Neural cell (in vitro differentiated cells): ENCODE data around the gene CASTOR1. TPM values are rescaled to one million over a fixed set of nuclear protein-coding genes. Genes with fewer than 3 reads are reported as not detected.
A peak's percentile ranks its signal among the peaks of the same experiment; 100 is the strongest.

Experiments
- H2AFZ ChIP-seq: fragments of 200-600, 300-800 bp; sonication (generic), shearing (Covaris generic); 2 replicates; pipeline ENCODE4 v1.6.0; 2014; ENCODE audit warnings: low read depth, mild to moderate bottlenecking, antibody characterized with exemption, low read length, moderate library complexity
- H3F3A ChIP-seq: fragments of 200-600 bp; shearing (Covaris generic); 2 replicates; pipeline ENCODE4 v1.6.1; 2016; ENCODE audit warnings: mild to moderate bottlenecking, moderate library complexity, mixed read lengths, antibody characterized with exemption, low read length; ENCODE audit not compliant: insufficient read depth, poor library complexity, severe bottlenecking
- H3K27ac ChIP-seq: fragments of 200-600, 300-800 bp; sonication (generic), shearing (Covaris generic); 2 replicates; pipeline ENCODE4 v1.5.1; 2014; ENCODE audit warnings: mild to moderate bottlenecking, low read length, moderate library complexity
- H3K27me3 ChIP-seq: fragments of 300-800, 200-600 bp; sonication (generic), shearing (Covaris generic); 2 replicates; pipeline ENCODE4 v1.6.0; 2014; ENCODE audit warnings: mild to moderate bottlenecking, low read depth, low read length, moderate library complexity; ENCODE audit not compliant: insufficient read depth
- H3K36me3 ChIP-seq: fragments of 300-800, 200-600 bp; sonication (generic), shearing (Covaris generic); 2 replicates; pipeline ENCODE4 v1.5.1; 2014; ENCODE audit warnings: mild to moderate bottlenecking, antibody characterized with exemption, low read length, moderate library complexity; ENCODE audit not compliant: insufficient read depth
- H3K4me2 ChIP-seq: fragments of 300-800, 200-600 bp; sonication (generic), shearing (Covaris generic); 2 replicates; pipeline ENCODE4 v1.6.0; 2014; ENCODE audit warnings: mild to moderate bottlenecking, low read length
- H3K4me3 ChIP-seq: fragments of 300-800, 200-600 bp; sonication (generic), shearing (Covaris generic); 2 replicates; pipeline ENCODE4 v1.5.1; 2014; ENCODE audit warnings: mild to moderate bottlenecking, low read length, moderate library complexity
- H3K79me2 ChIP-seq: fragments of 200-600 bp; shearing (Covaris generic); replicated peaks from 2 replicates; pipeline ENCODE4 v1.6.0; 2014; ENCODE audit warnings: mild to moderate bottlenecking, low read length, moderate library complexity; ENCODE audit not compliant: insufficient read depth
- H3K9ac ChIP-seq: fragments of 300-800, 200-600 bp; sonication (generic), shearing (Covaris generic); 2 replicates; pipeline ENCODE4 v1.6.1; 2016; ENCODE audit warnings: mild to moderate bottlenecking, low read length, mixed read lengths
- H3K9me2 ChIP-seq: fragments of 200-600 bp; shearing (Covaris generic); 2 replicates; pipeline ENCODE4 v1.6.1; 2016; ENCODE audit warnings: mild to moderate bottlenecking, low read length, mixed read lengths; ENCODE audit not compliant: insufficient read depth
- H3K9me3 ChIP-seq: fragments of 200-600, 300-800 bp; sonication (generic), shearing (Covaris generic); 2 replicates; pipeline ENCODE4 v1.6.1; 2016; ENCODE audit warnings: mild to moderate bottlenecking, mixed run types, low read length, moderate library complexity, mixed read lengths
- H4K20me1 ChIP-seq: fragments of 200-600 bp; shearing (Covaris generic); 2 replicates; pipeline ENCODE4 v1.6.1; 2016; ENCODE audit warnings: mild to moderate bottlenecking, mixed run types; ENCODE audit not compliant: insufficient read depth
- CTCF ChIP-seq: fragments of 450-650 bp; IDR thresholded peaks from 2 replicates; pipeline ENCODE4 v1.5.1; 2014; ENCODE audit warnings: antibody characterized with exemption, mild to moderate bottlenecking, moderate library complexity; ENCODE audit not compliant: poor library complexity, severe bottlenecking
- EP300 ChIP-seq: fragments of 450-650 bp; conservative IDR thresholded peaks from 2 replicates; pipeline ENCODE4 v1.6.1; 2014; ENCODE audit warnings: antibody characterized with exemption, mild to moderate bottlenecking, moderate library complexity; ENCODE audit not compliant: poor library complexity, severe bottlenecking
- EZH2 ChIP-seq: fragments of 200-600, 300-800 bp; shearing (Covaris generic), sonication (generic); IDR thresholded peaks from 2 replicates; pipeline ENCODE4 v1.6.1; 2014; ENCODE audit warnings: antibody characterized with exemption, low read length, borderline replicate concordance, mild to moderate bottlenecking; ENCODE audit not compliant: insufficient read depth, poor library complexity, severe bottlenecking
- MXI1 ChIP-seq: fragments of 450-650 bp; conservative IDR thresholded peaks from 2 replicates; pipeline ENCODE4 v1.6.1; 2014; ENCODE audit warnings: antibody characterized with exemption, mild to moderate bottlenecking; ENCODE audit not compliant: poor library complexity, severe bottlenecking
- POLR2AphosphoS5 ChIP-seq: IDR thresholded peaks from 2 replicates; pipeline ENCODE4 v1.6.1; 2012
- RAD21 ChIP-seq: fragments of 450-650 bp; conservative IDR thresholded peaks from 2 replicates; pipeline ENCODE4 v1.6.1; 2014; ENCODE audit warnings: antibody characterized with exemption, mild to moderate bottlenecking, moderate library complexity
- SMC3 ChIP-seq: fragments of 450-650 bp; conservative IDR thresholded peaks from 2 replicates; pipeline ENCODE4 v1.6.1; 2014; ENCODE audit warnings: antibody characterized with exemption, mild to moderate bottlenecking, moderate library complexity; ENCODE audit not compliant: poor library complexity
- TAF1 ChIP-seq: IDR thresholded peaks from 2 replicates; pipeline ENCODE4 v1.6.1; 2012; ENCODE audit warnings: low read depth
- polyA plus RNA-seq: library from polyadenylated mRNA; depleted of rRNA; stranded (reverse); fragments of >200 nt; gene quantifications from 2 replicates; pipeline ENCODE4 v1.2.3, GENCODE V29; 2014
- TF ChIP-seq, protein P1 (sequence below): IDR thresholded peaks from 2 replicates; pipeline ENCODE4 v1.6.1; 2012; ENCODE audit warnings: borderline replicate concordance

The CASTOR1 gene
- polyA plus RNA-seq, 1 donor from 2014 or later: 2.2 TPM

DNA sequence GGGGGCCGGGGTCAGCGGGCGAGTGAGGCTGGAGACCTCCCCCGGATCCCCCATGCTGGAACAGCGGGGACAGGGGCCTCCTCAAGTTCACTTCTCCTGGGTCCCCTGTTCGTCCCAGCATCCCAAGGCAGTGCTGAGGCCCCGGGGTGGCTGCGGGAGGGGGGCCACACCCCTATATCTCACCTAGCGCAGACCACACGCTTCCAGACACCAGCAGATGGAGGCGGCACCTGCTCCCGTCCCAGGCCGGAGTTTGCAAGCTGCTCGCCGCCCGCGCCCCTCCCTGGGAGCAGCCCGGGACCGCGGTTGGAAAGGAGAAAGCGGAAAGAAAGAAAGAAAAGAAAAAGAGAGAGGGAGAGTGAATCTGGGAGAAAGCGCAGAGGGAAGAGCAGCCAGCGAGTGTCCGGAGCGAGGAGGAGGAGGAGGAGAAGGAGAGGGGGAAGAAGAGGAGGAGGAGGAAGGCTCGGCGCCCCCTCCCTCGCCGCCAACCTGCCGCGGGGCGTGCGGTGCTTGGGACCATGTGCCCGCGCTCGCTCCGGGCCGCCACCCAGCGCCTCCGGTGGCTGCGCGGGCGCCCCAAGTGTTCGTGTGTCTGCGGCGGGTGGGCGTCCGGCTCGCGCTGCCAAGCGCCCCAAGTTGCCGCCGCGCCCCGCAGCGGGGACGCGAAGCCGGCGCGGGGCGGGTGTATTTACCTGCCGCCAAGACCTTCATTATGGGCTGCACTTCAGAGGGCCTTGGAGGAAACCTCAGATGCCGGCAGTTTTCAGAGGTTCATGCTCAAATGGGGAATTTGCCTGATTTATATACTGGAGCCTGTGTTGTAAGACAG lies 43.1 kb downstream of the CASTOR1 start, which contains the start of gene LIF:
Gene LIF, minus strand, starts transcription at position 775 of the 829 bp plus-strand sequence. Its CDS starts 64 bp downstream, at position 711.
- H3K9me3 ChIP-seq: no peaks in the 10 kb centered on the region
- H3K79me2 ChIP-seq: no peaks in the 10 kb centered on the region
- H3K4me3 ChIP-seq: peak within 1 kb of the TSS; percentile 64
- H4K20me1 ChIP-seq: no peaks in the 10 kb centered on the region
- H3K27me3 ChIP-seq: peaks cover 17% of the 10 kb centered on the region
- H2AFZ ChIP-seq: peak within 1 kb of the TSS; percentile 15
- peak; percentile 20 for TF ChIP-seq RAD21
- TF ChIP-seq EP300: peak; percentile 14
- TF ChIP-seq SMC3: no peak
- TF ChIP-seq CTCF: peak; percentile 66
- no peak for TF ChIP-seq EZH2
- peak; percentile 61 for TF ChIP-seq MXI1
- TF ChIP-seq, protein P1, sequence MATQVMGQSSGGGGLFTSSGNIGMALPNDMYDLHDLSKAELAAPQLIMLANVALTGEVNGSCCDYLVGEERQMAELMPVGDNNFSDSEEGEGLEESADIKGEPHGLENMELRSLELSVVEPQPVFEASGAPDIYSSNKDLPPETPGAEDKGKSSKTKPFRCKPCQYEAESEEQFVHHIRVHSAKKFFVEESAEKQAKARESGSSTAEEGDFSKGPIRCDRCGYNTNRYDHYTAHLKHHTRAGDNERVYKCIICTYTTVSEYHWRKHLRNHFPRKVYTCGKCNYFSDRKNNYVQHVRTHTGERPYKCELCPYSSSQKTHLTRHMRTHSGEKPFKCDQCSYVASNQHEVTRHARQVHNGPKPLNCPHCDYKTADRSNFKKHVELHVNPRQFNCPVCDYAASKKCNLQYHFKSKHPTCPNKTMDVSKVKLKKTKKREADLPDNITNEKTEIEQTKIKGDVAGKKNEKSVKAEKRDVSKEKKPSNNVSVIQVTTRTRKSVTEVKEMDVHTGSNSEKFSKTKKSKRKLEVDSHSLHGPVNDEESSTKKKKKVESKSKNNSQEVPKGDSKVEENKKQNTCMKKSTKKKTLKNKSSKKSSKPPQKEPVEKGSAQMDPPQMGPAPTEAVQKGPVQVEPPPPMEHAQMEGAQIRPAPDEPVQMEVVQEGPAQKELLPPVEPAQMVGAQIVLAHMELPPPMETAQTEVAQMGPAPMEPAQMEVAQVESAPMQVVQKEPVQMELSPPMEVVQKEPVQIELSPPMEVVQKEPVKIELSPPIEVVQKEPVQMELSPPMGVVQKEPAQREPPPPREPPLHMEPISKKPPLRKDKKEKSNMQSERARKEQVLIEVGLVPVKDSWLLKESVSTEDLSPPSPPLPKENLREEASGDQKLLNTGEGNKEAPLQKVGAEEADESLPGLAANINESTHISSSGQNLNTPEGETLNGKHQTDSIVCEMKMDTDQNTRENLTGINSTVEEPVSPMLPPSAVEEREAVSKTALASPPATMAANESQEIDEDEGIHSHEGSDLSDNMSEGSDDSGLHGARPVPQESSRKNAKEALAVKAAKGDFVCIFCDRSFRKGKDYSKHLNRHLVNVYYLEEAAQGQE: no peak
- TF ChIP-seq TAF1: no peak
- no peak for TF ChIP-seq POLR2AphosphoS5
- peak within 1 kb of the TSS; percentile 63 for H3K4me2 ChIP-seq
- no peaks in the 10 kb centered on the region for H3K36me3 ChIP-seq
- H3K9ac ChIP-seq: peak within 1 kb of the TSS; percentile 40
- no peaks in the 10 kb centered on the region for H3F3A ChIP-seq
- no peaks in the 10 kb centered on the region for H3K9me2 ChIP-seq
- no peak within 1 kb of the TSS for H3K27ac ChIP-seq

- Histone ChIP-seq H3K9ac (no peak overlapping the region), H3K27me3 (peaks cover 17% of the 10 kb centered on the region), H3K27ac (no peak overlapping the region), H3K4me3 (peak overlapping the region; percentile 64), H3K9me3 (no peaks in the 10 kb centered on the region), H3K9me2 (no peaks in the 10 kb centered on the region), H2AFZ (no peak overlapping the region), H3K36me3 (no peaks in the 10 kb centered on the region), H3F3A (no peaks in the 10 kb centered on the region), H4K20me1 (no peaks in the 10 kb centered on the region), H3K79me2 (no peaks in the 10 kb centered on the region), H3K4me2 (no peak overlapping the region)
- TF ChIP-seq EP300 (no peak), RAD21 (no peak), EZH2 (no peak), TAF1 (no peak), SMC3 (no peak), MXI1 (no peak), CTCF (no peak), POLR2AphosphoS5 (no peak)
- TF ChIP-seq, protein P1: no peak
Observed at GRCh38 chr22:30245181-30245984, 43.9 kb downstream of the CASTOR1 start.
